H1 (cell line): ENCODE results near the gene GDF9. TPM values are rescaled to one million over a fixed set of nuclear protein-coding genes. Genes with fewer than 3 reads are reported as not detected.

Experiments used
- CTCF ChIA-PET: fragments of 300-600 bp; sonication (Branson Sonifier 250); formaldehyde crosslinking; loops from one replicate; lab custom pipeline; 2021; ENCODE audit not compliant: partially characterized antibody; lab: Charles Lee
- POLR2A ChIA-PET: fragments of 300-600 bp; sonication (Branson Sonifier 250); formaldehyde crosslinking; loops from one replicate; lab custom pipeline; 2021; ENCODE audit warnings: inconsistent platforms; ENCODE audit not compliant: partially characterized antibody; lab: Charles Lee
- DNase-seq, 2 experiments: peaks; one replicate each; pipeline versions ENCODE4 v3.0.0 to v3.0.0-alpha.2; 2010 to 2022; ENCODE audit warnings: low spot score in 2 of 2, low read depth in 1 of 2, mixed read lengths in 1 of 2
- FAIRE-seq: peaks from 2 replicates; lab custom pipeline; 2011; peaks lifted over from hg19 to GRCh38; lab: Jason Lieb, UNC
- H2AFZ ChIP-seq: 2 replicates; pipeline ENCODE4 v1.8.1; 2012; ENCODE audit warnings: low read length, inconsistent platforms
- H2AK5ac ChIP-seq: 2 replicates; pipeline ENCODE4 v1.6.1; 2013; ENCODE audit warnings: low read depth, low read length
- H2BK120ac ChIP-seq: replicated peaks from 2 replicates; pipeline ENCODE3; 2013; ENCODE audit warnings: low read depth, low read length, inconsistent platforms
- H2BK12ac ChIP-seq: 2 replicates; pipeline ENCODE4 v1.6.1; 2013; ENCODE audit warnings: low read depth, low read length
- H2BK15ac ChIP-seq: 2 replicates; pipeline ENCODE4 v1.6.1; 2013; ENCODE audit warnings: low read length
- H2BK20ac ChIP-seq: 2 replicates; pipeline ENCODE4 v1.6.1; 2013; ENCODE audit warnings: low read length
- H2BK5ac ChIP-seq: 2 replicates; pipeline ENCODE4 v1.6.1; 2013; ENCODE audit warnings: low read depth, low read length
- H3K14ac ChIP-seq: 2 replicates; pipeline ENCODE4 v1.6.1; 2013; ENCODE audit warnings: inconsistent platforms; ENCODE audit not compliant: insufficient read length
- H3K18ac ChIP-seq: 2 replicates; pipeline ENCODE4 v1.6.1; 2013; ENCODE audit warnings: low read length; ENCODE audit errors: extremely low read depth
- H3K23ac ChIP-seq: 2 replicates; pipeline ENCODE4 v1.6.1; 2013; ENCODE audit warnings: inconsistent platforms; ENCODE audit not compliant: insufficient read length
- H3K23me2 ChIP-seq: 2 replicates; pipeline ENCODE4 v1.6.1; 2013; ENCODE audit warnings: low read depth, low read length
- H3K27ac ChIP-seq: 2 replicates; pipeline ENCODE4 v1.6.1; 2011; ENCODE audit warnings: low read depth, low read length, inconsistent platforms
- H3K27me3 ChIP-seq, 4 experiments: replicated peaks in 1 of 4; 1 replicate in 1 of 4; 2 replicates in 3 of 4; pipeline versions ENCODE4 v1.6.1 to v1.8.1; 2011 to 2013; ENCODE audit warnings: low read length in 3 of 4, mild to moderate bottlenecking in 3 of 4, inconsistent platforms in 2 of 4, mixed read lengths in 2 of 4, moderate library complexity in 1 of 4; ENCODE audit not compliant: control insufficient read depth in 3 of 4, insufficient read depth in 3 of 4; ENCODE audit errors: extremely low read depth in 1 of 4
- H3K36me3 ChIP-seq, 4 experiments: 2 replicates each; pipeline versions ENCODE4 v1.6.1 to v1.8.1; 2011 to 2013; ENCODE audit warnings: mild to moderate bottlenecking in 4 of 4, low read length in 3 of 4, moderate library complexity in 2 of 4, control low read depth in 1 of 4, inconsistent platforms in 1 of 4; ENCODE audit not compliant: insufficient read depth in 4 of 4, control insufficient read depth in 2 of 4
- H3K4ac ChIP-seq: replicated peaks from 2 replicates; pipeline ENCODE3; 2013; ENCODE audit warnings: low read length, low read depth, mixed read lengths, inconsistent platforms; ENCODE audit not compliant: insufficient read length
- H3K4me1 ChIP-seq, 4 experiments: replicated peaks in 1 of 4; 1 replicate in 1 of 4; 2 replicates in 3 of 4; pipeline versions ENCODE4 v1.6.1 to v1.8.1; 2011 to 2013; ENCODE audit warnings: low read length in 3 of 4, inconsistent platforms in 2 of 4, mixed read lengths in 1 of 4; ENCODE audit not compliant: insufficient read depth in 4 of 4, control insufficient read depth in 3 of 4
- H3K4me2 ChIP-seq, 2 experiments: 2 replicates each; pipeline versions ENCODE4 v1.6.1 to v1.8.1; 2011 to 2013; ENCODE audit warnings: low read depth in 2 of 2, low read length in 2 of 2, control low read depth in 1 of 2, inconsistent platforms in 1 of 2, mild to moderate bottlenecking in 1 of 2; ENCODE audit not compliant: insufficient read depth in 1 of 2
- H3K4me3 ChIP-seq, 4 experiments: fragments of 200-600, 300-600 bp in 1 of 4; sonication (generic), shearing (Covaris generic), sonication (Bioruptor Twin) in 1 of 4; 2 replicates each; pipeline versions ENCODE4 v1.5.1 to v1.8.1; 2011 to 2016; ENCODE audit warnings: low read length in 4 of 4, low read depth in 3 of 4, control low read depth in 2 of 4, inconsistent platforms in 2 of 4, mild to moderate bottlenecking in 2 of 4, mixed read lengths in 1 of 4, moderate library complexity in 1 of 4; ENCODE audit not compliant: insufficient read depth in 2 of 4; ENCODE audit errors: extremely low read depth in 1 of 4
- H3K56ac ChIP-seq: replicated peaks from 2 replicates; pipeline ENCODE3; 2013; ENCODE audit warnings: low read depth, mild to moderate bottlenecking, mixed read lengths, low read length, inconsistent platforms; ENCODE audit not compliant: insufficient read length
- H3K79me1 ChIP-seq: 2 replicates; pipeline ENCODE4 v1.6.1; 2013; ENCODE audit warnings: low read depth, low read length, control low read depth
- H3K79me2 ChIP-seq, 2 experiments: 2 replicates each; pipeline versions ENCODE4 v1.6.1 to v1.8.1; 2012 to 2013; ENCODE audit warnings: low read length in 2 of 2, mild to moderate bottlenecking in 2 of 2, inconsistent platforms in 1 of 2; ENCODE audit not compliant: insufficient read depth in 2 of 2, control insufficient read depth in 1 of 2
- H3K9ac ChIP-seq, 4 experiments: replicated peaks in 1 of 4; 1 replicate in 1 of 4; 2 replicates in 3 of 4; pipeline versions ENCODE4 v1.6.1 to v1.8.1; 2011 to 2013; ENCODE audit warnings: low read depth in 3 of 4, low read length in 3 of 4, control low read depth in 2 of 4, mild to moderate bottlenecking in 2 of 4, moderate library complexity in 2 of 4, inconsistent platforms in 1 of 4; ENCODE audit errors: extremely low read depth in 1 of 4
- H3K9me3 ChIP-seq, 2 experiments: 2 replicates each; pipeline versions ENCODE4 v1.6.1 to v1.8.1; 2012 to 2013; ENCODE audit warnings: mild to moderate bottlenecking in 2 of 2, moderate library complexity in 2 of 2, control low read depth in 1 of 2, inconsistent platforms in 1 of 2, low read depth in 1 of 2, low read length in 1 of 2, mixed read lengths in 1 of 2; ENCODE audit not compliant: insufficient read depth in 2 of 2
- H4K20me1 ChIP-seq, 2 experiments: replicated peaks in 1 of 2; 2 replicates each; pipeline versions ENCODE3 to v1.8.1; 2011 to 2013; ENCODE audit warnings: inconsistent platforms in 2 of 2, low read length in 2 of 2, mild to moderate bottlenecking in 1 of 2; ENCODE audit not compliant: insufficient read depth in 2 of 2, control insufficient read depth in 1 of 2
- H4K5ac ChIP-seq: 2 replicates; pipeline ENCODE4 v1.6.1; 2013; ENCODE audit warnings: low read length, low read depth, mixed read lengths, inconsistent platforms; ENCODE audit not compliant: insufficient read length
- H4K8ac ChIP-seq: 2 replicates; pipeline ENCODE4 v1.8.0; 2013; ENCODE audit warnings: mild to moderate bottlenecking, moderate library complexity, low read length, inconsistent platforms; ENCODE audit not compliant: insufficient read depth; ENCODE audit errors: extremely low read depth
- H4K91ac ChIP-seq: replicated peaks from 2 replicates; pipeline ENCODE3; 2013; ENCODE audit warnings: low read length, mixed read lengths, inconsistent platforms; ENCODE audit not compliant: insufficient read length
- ATF3 ChIP-seq: IDR thresholded peaks from 2 replicates; pipeline ENCODE4 v1.6.1; 2011; ENCODE audit warnings: low read depth, mild to moderate bottlenecking, low read length; ENCODE audit not compliant: insufficient read depth
- RFX5 ChIP-seq: IDR thresholded peaks from 2 replicates; pipeline ENCODE4 v1.6.1; 2011; ENCODE audit warnings: low read depth, low read length, improper control_type of control experiment, borderline replicate concordance
- SP1 ChIP-seq: IDR thresholded peaks from 2 replicates; pipeline ENCODE4 v1.6.1; 2011; ENCODE audit warnings: low read depth, low read length
- WGBS, 2 experiments: shearing (Covaris generic) in 1 of 2; methylation state at CpG; one replicate each; pipeline versions ENCODE4 v1.1.6 to v1.1.7; 2013 to 2015; ENCODE audit warnings: low lambda C conversion rate in 2 of 2, mixed read lengths in 2 of 2, inconsistent platforms in 1 of 2, low coverage in 1 of 2, missing lambda C conversion rate in 1 of 2; ENCODE audit not compliant: insufficient replicate concordance in 2 of 2, insufficient coverage in 1 of 2, insufficient read length in 1 of 2; ENCODE audit errors: extremely low coverage in 1 of 2, missing lambda C conversion rate in 1 of 2; 5-methylcytosine and 5-hydroxymethylcytosine counted together
- polyA plus RNA-seq, 7 experiments: library from polyadenylated mRNA; depleted of rRNA in 3 of 7; stranded (reverse) in 5 of 7; unstranded in 2 of 7; fragments of >200 nt in 5 of 7; fragments of 200-250 nt in 2 of 7; gene quantifications; 1 replicate in 5 of 7; 2 replicates in 1 of 7; 4 replicates in 1 of 7; pipeline versions ENCODE4 v1.2.1 to v1.2.3, GENCODE V29; 2011 to 2013; ENCODE audit warnings: missing spikeins in 2 of 7, mixed read lengths in 2 of 7
- total RNA-seq: library from RNA; stranded (reverse); fragmentation: NEBNext Ultra II Directional; extraction: Animal tissue kit (Norgen Biotek cat#: 25700); gene quantifications from 2 replicates; pipeline ENCODE4 v1.2.1, GENCODE V29; 2021

The GDF9 gene
- total and polyA plus RNA-seq, 2 of the 8 experiments (the other 6 are each of a cell fraction or from before 2014, with no cell fraction given): 0.14 TPM; not detected in 1

- TF ChIP-seq RFX5 (no peak), ATF3 (no peak), SP1 (no peak)
- no peak overlapping the region for H3K4me2 ChIP-seq
- H4K5ac ChIP-seq: no peak overlapping the region
- POLR2A ChIA-PET: no interaction called here
- H3K9ac ChIP-seq: no peak overlapping the region
- no peaks in the 10 kb centered on the region for H3K79me1 ChIP-seq
- H2BK12ac ChIP-seq: no peak overlapping the region
- no peaks in the 10 kb centered on the region for H3K4me1 ChIP-seq
- no peaks in the 10 kb centered on the region for H3K23me2 ChIP-seq
- H3K56ac ChIP-seq: no peak overlapping the region
- H3K4ac ChIP-seq: no peak overlapping the region
- H3K9me3 ChIP-seq: no peaks in the 10 kb centered on the region
- FAIRE-seq (no peak), DNase-seq (no peak)
- H3K18ac ChIP-seq: no peak overlapping the region
- H2AFZ ChIP-seq: no peak overlapping the region
- peaks cover 30 to 81% (median 51%) of the 10 kb centered on the region in 4 experiments for H3K36me3 ChIP-seq
- H2BK5ac ChIP-seq: no peak overlapping the region
- H3K23ac ChIP-seq: no peak overlapping the region
- no peaks in the 10 kb centered on the region for H3K27me3 ChIP-seq
- no peak overlapping the region for H4K8ac ChIP-seq
- no peak overlapping the region for H2BK120ac ChIP-seq
- no peak overlapping the region for H3K14ac ChIP-seq
- H2BK20ac ChIP-seq: no peak overlapping the region
- peaks cover 0 to 2% of the 10 kb centered on the region in 2 experiments for H4K20me1 ChIP-seq
- H2BK15ac ChIP-seq: no peak overlapping the region
- H3K4me3 ChIP-seq: no peak overlapping the region
- no peak overlapping the region for H3K27ac ChIP-seq
- H4K91ac ChIP-seq: no peak overlapping the region
- 94% methylated on average over 4 of the region's 4 CpGs; no CpG with 5 or more reads in 1 of the 2 experiments for WGBS, 2 experiments
- no peak overlapping the region for H2AK5ac ChIP-seq
- CTCF ChIA-PET: interaction anchor here (0.7 to 1.2 kb wide), 2 partner anchors 13 to 216 kb away, joined by 3 read pairs; no protein-coding TSS in a partner anchor
- no peaks in the 10 kb centered on the region for H3K79me2 ChIP-seq
Measured at GRCh38 chr5:132895719-132896305, 29.5 kb upstream of the GDF9 start.
